ENCODE data around the gene DPYD.

The DPYD gene

GRCh38 chr1:97270508-97271307, 650.1 kb downstream of the DPYD start:
- in situ Hi-C loops (cut with HindIII; ENCODE audit: low sequenced_read_pairs) = no loop called here
- peak; percentile 19 for DNase-seq (ENCODE audit: low read depth, low spot score)
- H3K4me3 ChIP-seq (ENCODE audit: low read depth, low read length) = no peak overlapping the region
- no peak for TF ChIP-seq CTCF (IDR thresholded peaks at IDR 0.05; ENCODE audit: low read depth, low read length)

- TF ChIP-seq CTCF (IDR thresholded peaks at IDR 0.05; ENCODE audit: low read depth, low read length) = no peak
- no peak for DNase-seq (ENCODE audit: low read depth, low spot score)
- in situ Hi-C loops (cut with HindIII; ENCODE audit: low sequenced_read_pairs) = no loop called here
- H3K4me3 ChIP-seq (ENCODE audit: low read depth, low read length) = no peak overlapping the region
These were observed 655.2 kb downstream of the DPYD start for GRCh38 chr1:97265630-97266029.

GRCh38 chr1:97262842-97263241, 658.0 kb downstream of the DPYD start:
- H3K4me3 ChIP-seq (ENCODE audit: low read depth, low read length) = no peak overlapping the region
- TF ChIP-seq CTCF (IDR thresholded peaks at IDR 0.05; ENCODE audit: low read depth, low read length) = no peak
- in situ Hi-C loops (cut with HindIII; ENCODE audit: low sequenced_read_pairs) = no loop called here
- no peak for DNase-seq (ENCODE audit: low read depth, low spot score)

DNA sequence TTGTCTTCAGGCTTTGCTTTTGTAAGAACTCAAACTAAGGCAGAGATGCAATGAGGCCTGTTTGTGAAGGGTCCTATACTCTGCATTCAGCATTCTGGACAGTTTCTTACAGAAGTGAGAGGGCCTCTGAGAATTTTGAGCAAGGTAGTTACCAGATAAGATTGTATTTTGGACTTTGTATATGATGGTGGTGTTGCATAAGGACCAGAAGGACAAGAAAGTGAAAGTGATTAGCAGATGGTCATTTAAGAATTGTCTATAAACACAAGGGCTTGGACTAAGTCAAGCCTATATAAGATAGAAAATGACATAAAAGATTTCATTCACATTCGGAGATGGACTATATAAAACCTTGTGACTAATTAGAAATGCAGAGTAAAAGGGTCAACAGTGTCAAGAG, 662.2 kb downstream of the DPYD start:
- H3K4me3 ChIP-seq (ENCODE audit: low read depth, low read length) = no peak overlapping the region
- in situ Hi-C loops (cut with HindIII; ENCODE audit: low sequenced_read_pairs) = no loop called here
- DNase-seq (ENCODE audit: low read depth, low spot score) = no peak
- no peak for TF ChIP-seq CTCF (IDR thresholded peaks at IDR 0.05; ENCODE audit: low read depth, low read length)

GRCh38 chr1:97254731-97255463, 665.9 kb downstream of the DPYD start:
- DNase-seq (ENCODE audit: low read depth, low spot score) = no peak
- no peak for TF ChIP-seq CTCF (IDR thresholded peaks at IDR 0.05; ENCODE audit: low read depth, low read length)
- in situ Hi-C loops (cut with HindIII; ENCODE audit: low sequenced_read_pairs) = no loop called here
- no peak overlapping the region for H3K4me3 ChIP-seq (ENCODE audit: low read depth, low read length)

DNA sequence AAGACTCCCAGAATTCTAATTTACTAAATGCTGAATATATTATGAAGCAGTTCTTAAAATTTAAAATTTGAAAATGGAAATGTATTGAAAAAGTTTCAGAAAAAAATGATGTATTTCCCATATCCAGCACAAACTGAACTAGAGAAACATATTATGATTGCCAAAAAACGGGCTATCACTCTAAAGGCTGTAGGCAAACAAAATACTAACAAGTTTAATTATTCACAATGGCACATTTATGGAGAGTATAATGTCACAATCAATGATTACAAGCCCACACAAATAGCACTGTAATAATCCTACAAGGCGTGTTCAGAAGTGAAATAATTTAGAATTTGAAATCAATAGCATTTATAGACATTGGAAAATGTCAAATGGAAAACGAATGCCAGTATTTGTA, 667.9 kb downstream of the DPYD start:
- no peak for DNase-seq (ENCODE audit: low read depth, low spot score)
- in situ Hi-C loops (cut with HindIII; ENCODE audit: low sequenced_read_pairs) = no loop called here
- no peak for TF ChIP-seq CTCF (IDR thresholded peaks at IDR 0.05; ENCODE audit: low read depth, low read length)
- no peak overlapping the region for H3K4me3 ChIP-seq (ENCODE audit: low read depth, low read length)
